ENCODE measurements around the gene TMEM116. TPM values are rescaled to one million over a fixed set of nuclear protein-coding genes. Genes with fewer than 3 reads are reported as not detected.
A peak's percentile ranks its signal among the peaks of the same experiment; 100 is the strongest.
"Not testable (repeated sequence)": the region's sequence is repeated elsewhere in the genome, so short reads cannot be mapped to it uniquely, and the experiment has no call there.

TMEM116 gene
- total RNA-seq, 1 donor from 2014 or later: 9.7 TPM

DNA sequence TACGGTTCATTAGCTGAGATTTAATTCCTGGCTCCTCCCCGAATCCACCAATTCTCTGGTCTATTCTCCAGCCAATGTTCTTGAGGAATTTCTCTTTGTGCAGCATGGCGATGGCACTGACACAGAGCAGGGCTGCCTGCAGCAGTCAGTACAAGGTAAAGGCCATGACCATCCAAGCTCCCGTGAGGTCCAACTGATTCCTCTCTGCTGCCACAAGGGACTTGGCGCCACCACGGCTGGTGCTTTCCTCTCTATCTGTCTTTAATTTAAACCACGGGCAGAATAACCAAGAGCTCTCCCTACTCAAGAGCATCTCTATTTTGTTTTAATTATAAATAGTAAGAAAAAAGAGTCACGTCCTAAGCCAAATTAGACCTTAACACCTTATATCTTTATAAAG is 12.1 kb downstream of the TMEM116 start:
- H3K9me3 Mint-ChIP-seq: no peaks in the 10 kb centered on the region
- no peaks in the 10 kb centered on the region for H3K27me3 Mint-ChIP-seq
- intact Hi-C loops (cut with micrococcal nuclease): loop anchor here (1.0 kb wide), 2 partner anchors 8 to 12 kb away; partner anchors contain the start of genes ERP29 and TMEM116
- peaks cover 13% of the 10 kb centered on the region for H3K36me3 Mint-ChIP-seq (ENCODE audit: low read depth)
- no peak for DNase-seq
- H3K27ac Mint-ChIP-seq: peak overlapping the region; percentile 9
- peaks cover 44% of the 10 kb centered on the region for H3K4me1 Mint-ChIP-seq
- H3K4me3 Mint-ChIP-seq: peak overlapping the region; percentile 27

DNA sequence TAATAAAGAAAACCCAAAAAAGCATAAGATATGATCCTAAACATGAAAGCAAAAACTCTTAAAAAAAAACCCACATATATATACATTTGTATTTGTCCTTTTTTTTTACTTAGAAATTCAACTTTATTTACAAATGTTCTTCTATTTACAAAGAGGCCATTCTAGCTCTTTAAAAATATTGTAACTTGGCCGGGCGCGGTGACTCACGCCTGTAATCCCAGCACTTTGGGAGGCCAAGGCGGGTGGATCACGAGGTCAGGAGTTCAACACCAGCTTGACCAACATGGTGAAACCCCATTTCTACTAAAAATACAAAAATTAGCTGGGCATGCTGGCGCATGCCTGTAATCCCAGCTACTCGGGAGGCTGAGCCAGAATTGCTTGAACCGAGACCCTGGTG is 13.8 kb downstream of the TMEM116 start:
- H3K27ac Mint-ChIP-seq; H3K9me3 Mint-ChIP-seq; intact Hi-C loops (cut with micrococcal nuclease); H3K4me3 Mint-ChIP-seq; H3K27me3 Mint-ChIP-seq; DNase-seq: not testable (repeated sequence)
- H3K4me1 Mint-ChIP-seq: peaks cover 52% of the 10 kb centered on the region
- H3K36me3 Mint-ChIP-seq (ENCODE audit: low read depth): peaks cover 13% of the 10 kb centered on the region

DNA sequence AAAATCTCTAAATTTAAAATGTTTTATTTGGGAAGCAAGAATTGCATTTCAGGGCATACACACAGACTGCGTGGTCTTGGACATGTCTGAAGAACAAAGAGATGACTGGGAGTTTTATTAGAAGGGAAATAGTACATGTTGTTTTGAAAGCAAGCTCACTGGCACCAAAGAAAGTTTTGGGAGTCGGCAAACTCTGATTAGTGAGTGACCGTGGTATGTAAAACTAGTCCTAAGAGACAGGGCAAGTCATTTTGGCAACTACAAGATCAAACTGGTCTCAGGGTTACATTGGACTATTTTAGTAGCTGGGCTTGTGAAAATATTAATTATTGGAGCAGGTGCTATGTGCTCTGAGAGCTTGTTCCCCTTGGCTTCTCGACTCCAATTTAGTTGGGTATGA is 14.9 kb downstream of the TMEM116 start:
- Mint-ChIP-seq H3K27ac (no peak overlapping the region), H3K9me3 (no peaks in the 10 kb centered on the region), H3K36me3 (ENCODE audit: low read depth) (peaks cover 9% of the 10 kb centered on the region), H3K27me3 (no peaks in the 10 kb centered on the region), H3K4me1 (peaks cover 60% of the 10 kb centered on the region), H3K4me3 (no peak overlapping the region)
- no peak for DNase-seq
- intact Hi-C loops (cut with micrococcal nuclease): no loop called here

DNA sequence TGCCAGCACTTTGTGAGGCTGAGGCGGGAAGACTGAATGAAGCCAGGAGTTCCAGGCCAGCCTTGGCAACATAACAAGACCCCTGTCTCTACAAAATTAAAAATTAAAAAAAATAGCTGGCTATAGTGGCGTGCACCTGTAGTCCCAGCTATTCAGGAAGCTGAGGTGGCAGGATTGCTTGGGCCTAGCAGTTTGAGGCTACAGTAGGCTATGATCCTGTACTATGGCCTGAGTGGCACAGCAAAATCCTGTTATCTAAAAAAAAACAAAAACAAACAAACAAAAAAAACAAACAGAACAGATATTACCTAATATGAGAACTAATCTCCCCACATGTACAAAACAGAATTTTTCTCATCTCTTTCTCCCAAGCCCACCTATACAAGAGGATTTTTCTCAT is 15.7 kb downstream of the TMEM116 start:
- peaks cover 4% of the 10 kb centered on the region for H3K36me3 Mint-ChIP-seq (ENCODE audit: low read depth)
- no peak for DNase-seq
- H3K27ac Mint-ChIP-seq: no peak overlapping the region
- H3K9me3 Mint-ChIP-seq: no peaks in the 10 kb centered on the region
- H3K4me3 Mint-ChIP-seq: no peak overlapping the region
- peaks cover 60% of the 10 kb centered on the region for H3K4me1 Mint-ChIP-seq
- intact Hi-C loops (cut with micrococcal nuclease): no loop called here
- no peaks in the 10 kb centered on the region for H3K27me3 Mint-ChIP-seq

DNA sequence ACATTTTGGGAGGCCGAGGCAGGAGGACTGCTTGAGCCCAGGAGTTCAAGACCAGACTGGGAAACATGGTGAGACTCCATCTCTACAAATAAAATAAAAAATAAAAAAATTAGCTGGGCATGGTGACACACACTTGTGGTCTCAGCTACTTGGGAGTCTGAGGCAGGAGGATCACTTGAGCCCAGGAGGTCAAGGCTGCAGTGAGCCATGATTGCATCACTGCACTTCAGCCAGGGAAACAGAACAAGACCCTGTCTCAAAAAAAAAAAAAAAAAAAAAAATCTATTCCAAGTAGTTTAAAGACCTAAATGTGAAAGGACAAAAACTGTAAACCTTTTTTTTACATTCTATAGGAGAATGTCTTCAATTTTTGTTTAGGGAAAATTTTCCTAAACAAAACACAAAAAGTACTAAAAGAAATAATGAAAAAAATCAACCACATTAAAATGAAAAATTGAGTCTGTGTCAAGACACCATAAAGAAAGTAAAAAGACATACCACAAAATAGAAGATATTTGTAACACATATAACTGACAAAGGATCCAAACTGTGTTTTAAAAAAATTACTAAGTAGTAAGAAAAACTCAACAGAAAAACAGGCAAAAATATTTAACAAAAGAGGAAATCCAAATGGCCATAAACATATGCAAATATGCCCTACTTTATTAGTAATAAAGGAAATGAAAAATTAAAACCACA is 17.0 kb downstream of the TMEM116 start:
- H3K36me3 Mint-ChIP-seq (ENCODE audit: low read depth): peaks cover 6% of the 10 kb centered on the region
- H3K27me3 Mint-ChIP-seq: no peaks in the 10 kb centered on the region
- no peak for DNase-seq
- no peak overlapping the region for H3K4me3 Mint-ChIP-seq
- H3K27ac Mint-ChIP-seq: no peak overlapping the region
- no peaks in the 10 kb centered on the region for H3K9me3 Mint-ChIP-seq
- H3K4me1 Mint-ChIP-seq: peaks cover 57% of the 10 kb centered on the region
- intact Hi-C loops (cut with micrococcal nuclease): no loop called here

DNA sequence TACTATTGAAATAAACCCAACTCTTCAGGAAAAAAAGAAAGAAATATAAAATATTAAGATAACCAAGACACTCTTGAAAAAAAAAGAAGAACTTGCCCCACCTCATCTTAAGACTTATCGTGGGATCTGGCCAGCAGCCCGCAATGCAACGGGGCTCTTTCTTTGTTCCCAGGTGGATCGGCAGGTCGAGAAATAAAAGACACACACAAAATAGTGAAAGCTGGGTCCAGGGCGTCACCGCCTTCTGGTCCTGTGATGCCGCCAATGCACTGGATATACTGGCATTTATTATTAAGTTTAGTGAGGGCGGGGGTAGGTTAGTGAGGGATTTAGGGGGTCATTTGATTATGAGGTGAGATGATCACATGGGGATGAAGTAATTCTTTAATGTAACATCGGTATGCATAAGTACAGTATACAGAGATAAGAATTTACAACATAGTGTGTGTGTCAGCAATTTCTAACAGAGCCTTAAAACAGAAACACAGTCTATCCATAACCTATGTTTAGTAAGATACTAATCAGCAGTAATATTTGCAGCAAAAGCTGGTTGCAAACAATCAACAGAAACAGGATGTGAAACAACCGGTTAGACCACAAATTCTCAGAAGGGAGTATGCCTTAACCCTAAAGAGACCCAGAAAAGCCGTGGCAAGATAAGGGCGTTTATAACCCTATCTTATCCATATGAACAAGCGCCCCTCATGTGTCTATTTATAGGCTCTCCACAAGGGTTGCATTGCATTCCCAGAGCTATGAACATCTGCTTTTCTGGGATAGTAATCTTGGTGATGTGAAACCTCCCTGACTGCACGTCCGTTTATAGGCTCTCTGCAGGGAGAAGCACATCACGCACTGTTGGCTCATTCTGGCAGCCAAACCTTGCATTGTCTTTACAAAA is 18.5 kb downstream of the TMEM116 start:
- not testable (repeated sequence) for H3K27me3 Mint-ChIP-seq; H3K9me3 Mint-ChIP-seq; H3K36me3 Mint-ChIP-seq (ENCODE audit: low read depth)
- intact Hi-C loops (cut with micrococcal nuclease): loop anchor here (5.0 kb wide), 2 partner anchors 47 to 188 kb away; no protein-coding TSS in a partner anchor
- Mint-ChIP-seq H3K4me3 (peak overlapping the region; percentile 86), H3K27ac (peak overlapping the region; percentile 76), H3K4me1 (peaks cover 50% of the 10 kb centered on the region)
- DNase-seq: peak; percentile 85

DNA sequence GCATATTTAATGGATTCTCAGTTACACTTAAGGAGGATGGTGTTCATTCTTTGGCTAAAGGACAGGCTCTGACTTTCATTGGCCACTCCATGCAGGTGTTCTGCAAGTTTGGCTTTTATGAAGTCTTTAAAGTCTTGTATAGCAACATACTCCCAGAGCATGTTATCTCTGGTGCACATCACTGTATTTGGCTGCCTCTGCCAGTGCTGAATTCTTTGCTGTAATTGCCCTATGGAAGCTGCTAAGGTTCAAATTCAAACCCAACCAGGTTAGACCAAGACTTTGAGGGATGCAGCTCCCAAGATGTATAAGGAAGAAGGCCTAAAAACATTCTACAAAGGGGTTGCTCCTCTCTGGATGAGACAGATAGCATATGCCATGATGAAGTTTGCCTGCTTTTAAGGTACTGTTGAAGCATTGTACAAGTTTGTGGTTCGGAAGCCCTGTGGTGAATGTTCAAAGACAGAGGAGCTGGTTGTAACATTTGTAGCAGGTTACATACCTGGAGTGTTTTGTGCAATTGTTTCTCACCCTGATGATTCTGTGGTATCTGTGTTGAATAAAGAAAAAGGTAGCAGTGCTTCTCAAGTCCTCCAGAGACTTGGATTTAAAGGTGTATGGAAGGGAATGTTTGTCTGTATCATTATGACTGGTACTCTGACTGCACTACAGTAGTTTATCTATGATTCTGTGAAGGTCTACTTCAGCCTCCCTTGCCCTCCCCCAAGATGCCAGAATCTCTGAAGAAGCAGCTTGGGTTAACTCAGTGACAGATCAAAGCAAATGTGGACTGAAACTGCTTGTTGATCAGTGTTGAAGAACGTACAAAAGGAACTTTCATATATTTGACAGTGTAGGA is 19.4 kb downstream of the TMEM116 start:
- peak overlapping the region; percentile 86 for H3K4me3 Mint-ChIP-seq
- peaks cover 49% of the 10 kb centered on the region for H3K4me1 Mint-ChIP-seq
- no peaks in the 10 kb centered on the region for H3K27me3 Mint-ChIP-seq
- peak; percentile 84 for DNase-seq
- peaks cover 9% of the 10 kb centered on the region for H3K36me3 Mint-ChIP-seq (ENCODE audit: low read depth)
- intact Hi-C loops (cut with micrococcal nuclease): loop anchor here (1.0 to 5.0 kb wide), 4 partner anchors 8 to 189 kb away; no protein-coding TSS in a partner anchor
- H3K27ac Mint-ChIP-seq: peak overlapping the region; percentile 76
- H3K9me3 Mint-ChIP-seq: no peaks in the 10 kb centered on the region

DNA sequence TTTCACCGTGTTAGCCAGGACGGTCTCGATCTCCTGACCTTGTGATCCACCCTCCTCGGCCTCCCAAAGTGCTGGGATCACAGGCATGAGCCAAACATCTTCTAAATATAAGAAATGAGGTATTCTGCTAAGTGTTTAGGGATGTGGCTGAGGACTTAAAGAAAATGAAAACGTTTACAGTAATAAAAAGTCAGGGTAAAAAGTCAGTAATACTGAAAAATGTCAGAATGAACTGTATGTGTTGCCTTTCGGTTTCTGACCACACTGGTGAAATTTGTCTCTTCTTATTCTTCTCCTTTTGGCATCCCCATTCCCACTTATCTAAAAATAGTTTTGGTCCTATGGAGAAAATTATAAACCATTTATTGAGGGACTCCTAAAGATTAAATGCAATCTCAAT is 20.5 kb downstream of the TMEM116 start:
- DNase-seq: no peak
- peaks cover 15% of the 10 kb centered on the region for H3K36me3 Mint-ChIP-seq (ENCODE audit: low read depth)
- intact Hi-C loops (cut with micrococcal nuclease): loop anchor here (1.0 to 5.0 kb wide), 4 partner anchors 21 to 190 kb away; partner anchors contain the start of genes ERP29 and TMEM116
- H3K4me1 Mint-ChIP-seq: peaks cover 53% of the 10 kb centered on the region
- H3K27me3 Mint-ChIP-seq: no peaks in the 10 kb centered on the region
- H3K4me3 Mint-ChIP-seq: peak overlapping the region; percentile 52
- peak overlapping the region; percentile 76 for H3K27ac Mint-ChIP-seq
- H3K9me3 Mint-ChIP-seq: peaks cover 4% of the 10 kb centered on the region

DNA sequence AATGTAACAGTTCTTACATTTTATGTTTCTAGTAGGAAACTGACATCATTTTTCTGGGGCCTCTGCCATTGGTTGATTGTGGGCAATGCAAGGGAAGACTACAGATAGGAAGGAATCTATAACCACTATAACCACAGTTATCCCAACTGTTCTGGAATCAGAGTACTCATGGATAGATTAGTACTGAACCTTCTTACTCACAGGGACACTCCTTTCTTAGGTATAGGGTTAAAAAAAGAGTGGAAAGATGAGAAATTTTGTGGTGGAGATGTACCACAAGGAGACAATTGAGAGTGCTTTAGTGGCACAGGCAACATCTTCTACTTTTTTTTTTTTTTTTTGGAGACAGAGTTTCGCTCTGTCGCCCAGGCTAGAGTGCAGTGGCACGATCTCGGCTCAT is 21.0 kb downstream of the TMEM116 start:
- Mint-ChIP-seq H3K9me3 (peaks cover 4% of the 10 kb centered on the region), H3K4me1 (peaks cover 51% of the 10 kb centered on the region), H3K4me3 (peak overlapping the region; percentile 52), H3K27me3 (no peaks in the 10 kb centered on the region), H3K36me3 (ENCODE audit: low read depth) (peaks cover 16% of the 10 kb centered on the region), H3K27ac (peak overlapping the region; percentile 76)
- intact Hi-C loops (cut with micrococcal nuclease): loop anchor here (1.0 to 5.0 kb wide), 4 partner anchors 21 to 190 kb away; partner anchors contain the start of genes ERP29 and TMEM116
- no peak for DNase-seq

DNA sequence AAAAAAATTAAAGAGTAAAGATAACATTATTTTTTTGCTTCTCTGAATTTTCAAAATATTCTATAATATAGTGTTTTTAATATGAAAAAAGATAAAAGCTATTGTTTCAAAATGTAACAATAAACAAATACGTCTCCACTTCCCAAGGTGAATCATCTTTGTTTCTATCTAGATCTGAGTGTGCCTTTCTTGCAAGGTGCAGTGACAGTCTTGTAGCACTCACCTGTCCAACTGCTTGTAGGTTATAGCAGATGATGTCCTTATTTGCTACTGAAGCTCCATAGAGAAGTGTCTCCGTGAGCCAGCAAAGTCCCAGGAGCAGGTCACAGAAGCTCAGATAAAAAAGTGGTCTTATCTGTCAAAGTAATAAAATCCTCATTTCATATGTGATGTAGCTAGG is 21.4 kb downstream of the TMEM116 start:
- H3K4me3 Mint-ChIP-seq: peak overlapping the region; percentile 25

DNA sequence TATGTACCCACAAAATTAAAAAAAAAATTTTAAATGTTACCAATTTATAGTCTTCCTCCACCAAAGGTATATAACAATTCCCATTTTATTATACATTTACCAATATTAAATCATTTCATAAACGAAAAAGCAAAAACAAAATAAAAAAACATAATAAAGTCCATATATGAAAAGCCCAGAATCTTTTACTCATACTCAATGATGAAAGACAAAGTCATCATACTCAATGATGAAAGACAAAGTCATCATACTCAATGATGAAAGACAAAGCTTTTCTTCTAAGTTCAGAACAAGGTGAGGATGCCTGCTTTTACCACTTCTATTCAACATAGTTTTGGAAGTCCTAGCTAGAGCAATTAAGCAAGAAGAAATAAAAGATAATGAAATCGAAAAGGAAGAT is 28.1 kb downstream of the TMEM116 start:
- H3K36me3 Mint-ChIP-seq (ENCODE audit: low read depth): peaks cover 17% of the 10 kb centered on the region
- no peak overlapping the region for H3K27ac Mint-ChIP-seq
- peaks cover 9% of the 10 kb centered on the region for H3K4me1 Mint-ChIP-seq
- H3K9me3 Mint-ChIP-seq: peaks cover 4% of the 10 kb centered on the region
- H3K4me3 Mint-ChIP-seq: no peak overlapping the region
- no peaks in the 10 kb centered on the region for H3K27me3 Mint-ChIP-seq
- intact Hi-C loops (cut with micrococcal nuclease): no loop called here
- no peak for DNase-seq

More for the DNA sequence above, 21.4 kb downstream of the TMEM116 start:
- Mint-ChIP-seq H3K9me3 (peaks cover 4% of the 10 kb centered on the region), H3K27me3 (no peaks in the 10 kb centered on the region), H3K4me1 (peaks cover 49% of the 10 kb centered on the region), H3K36me3 (ENCODE audit: low read depth) (peaks cover 16% of the 10 kb centered on the region), H3K27ac (peak overlapping the region; percentile 12)
- intact Hi-C loops (cut with micrococcal nuclease): loop anchor here (5.0 kb wide), 2 partner anchors 44 to 191 kb away; no protein-coding TSS in a partner anchor
- no peak for DNase-seq

DNA sequence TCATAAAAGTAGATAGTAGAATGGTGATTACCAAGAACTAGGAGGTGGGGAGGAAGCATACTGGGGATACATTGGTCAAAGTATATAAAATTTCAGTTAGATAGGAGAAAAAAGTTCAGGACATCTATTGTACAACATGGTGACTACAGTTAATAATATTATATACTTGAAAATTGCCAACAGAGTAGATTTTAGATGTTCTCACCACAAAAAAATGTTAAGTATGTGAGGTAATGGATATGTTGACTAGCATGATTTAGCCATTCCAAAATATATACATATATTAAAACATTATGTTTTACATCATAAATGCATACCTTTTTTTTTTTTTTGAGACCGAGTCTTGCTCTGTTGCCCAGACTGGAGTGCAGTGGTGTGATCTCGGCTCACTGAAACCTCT is 31.0 kb downstream of the TMEM116 start:
- intact Hi-C loops (cut with micrococcal nuclease): no loop called here
- Mint-ChIP-seq H3K27me3 (no peaks in the 10 kb centered on the region), H3K36me3 (ENCODE audit: low read depth) (peaks cover 7% of the 10 kb centered on the region), H3K9me3 (no peaks in the 10 kb centered on the region), H3K4me3 (no peak overlapping the region), H3K27ac (no peak overlapping the region), H3K4me1 (peaks cover 7% of the 10 kb centered on the region)
- DNase-seq: no peak

DNA sequence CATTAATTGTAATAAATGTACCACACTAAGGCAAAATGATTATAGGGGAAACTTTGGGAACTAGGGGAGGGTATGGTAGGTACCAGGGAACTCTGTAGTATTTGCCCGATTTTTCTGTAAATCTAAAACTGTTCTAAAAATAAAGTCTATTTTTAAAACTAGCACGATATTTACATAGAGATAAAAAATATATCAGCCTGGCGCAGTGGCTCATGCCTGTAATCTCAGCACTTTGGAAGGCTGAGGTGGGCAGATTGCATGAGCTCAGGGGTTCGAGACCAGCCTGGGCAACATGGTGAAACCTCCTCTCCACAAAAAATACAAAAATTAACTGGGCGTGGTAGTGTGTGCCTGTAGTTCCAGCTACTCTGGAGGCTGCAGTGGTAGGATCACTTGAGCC is 32.4 kb downstream of the TMEM116 start:
- DNase-seq: no peak
- Mint-ChIP-seq H3K36me3 (ENCODE audit: low read depth) (peaks cover 7% of the 10 kb centered on the region), H3K4me3 (no peak overlapping the region), H3K9me3 (no peaks in the 10 kb centered on the region), H3K4me1 (peaks cover 10% of the 10 kb centered on the region), H3K27me3 (no peaks in the 10 kb centered on the region), H3K27ac (no peak overlapping the region)
- intact Hi-C loops (cut with micrococcal nuclease): no loop called here

Data from activated CD4-positive, alpha-beta T cell treated with anti-CD3 and anti-CD28 coated beads, Interleukin-2, amount 10 ng/mL, durations not matched to agents 24 days and 14 days (primary cell).